ENCODE measurements around the gene PLK1.
A peak's percentile ranks its signal among the peaks of the same experiment; 100 is the strongest.
"Not testable (repeated sequence)": the region's sequence is repeated elsewhere in the genome, so short reads cannot be mapped to it uniquely, and the experiment has no call there.

The PLK1 gene

DNA sequence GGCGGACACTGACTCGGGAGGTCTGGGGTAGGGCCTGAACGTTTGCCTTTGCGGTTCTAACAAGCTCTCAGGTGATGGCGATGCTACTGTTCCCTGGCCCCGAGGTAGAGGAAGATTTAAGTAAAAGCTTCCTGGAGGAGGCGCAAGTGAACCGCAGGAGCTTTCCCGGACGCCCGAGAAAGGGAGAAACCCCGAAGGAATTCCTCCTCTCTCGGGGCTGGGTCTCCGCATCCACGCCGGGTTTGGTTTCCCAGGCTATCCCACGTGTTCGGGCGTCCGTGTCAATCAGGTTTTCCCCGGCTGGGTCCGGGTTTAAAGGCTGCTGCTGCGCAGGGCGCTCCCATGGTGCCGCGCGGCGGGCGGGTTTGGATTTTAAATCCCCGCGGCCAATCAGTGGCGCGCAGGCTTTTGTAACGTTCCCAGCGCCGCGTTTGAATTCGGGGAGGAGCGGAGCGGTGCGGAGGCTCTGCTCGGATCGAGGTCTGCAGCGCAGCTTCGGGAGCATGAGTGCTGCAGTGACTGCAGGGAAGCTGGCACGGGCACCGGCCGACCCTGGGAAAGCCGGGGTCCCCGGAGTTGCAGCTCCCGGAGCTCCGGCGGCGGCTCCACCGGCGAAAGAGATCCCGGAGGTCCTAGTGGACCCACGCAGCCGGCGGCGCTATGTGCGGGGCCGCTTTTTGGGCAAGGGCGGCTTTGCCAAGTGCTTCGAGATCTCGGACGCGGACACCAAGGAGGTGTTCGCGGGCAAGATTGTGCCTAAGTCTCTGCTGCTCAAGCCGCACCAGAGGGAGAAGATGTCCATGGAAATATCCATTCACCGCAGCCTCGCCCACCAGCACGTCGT is at the start of gene PLK1:
Gene PLK1, plus strand, starts transcription at position 460 of the 844 bp plus-strand sequence. Its CDS starts 44 bp downstream, at position 504.
- TF ChIP-seq ZFX (IDR thresholded peaks at IDR 0.05; ENCODE audit: borderline replicate concordance): no peak
- TF ChIP-seq, protein P1, sequence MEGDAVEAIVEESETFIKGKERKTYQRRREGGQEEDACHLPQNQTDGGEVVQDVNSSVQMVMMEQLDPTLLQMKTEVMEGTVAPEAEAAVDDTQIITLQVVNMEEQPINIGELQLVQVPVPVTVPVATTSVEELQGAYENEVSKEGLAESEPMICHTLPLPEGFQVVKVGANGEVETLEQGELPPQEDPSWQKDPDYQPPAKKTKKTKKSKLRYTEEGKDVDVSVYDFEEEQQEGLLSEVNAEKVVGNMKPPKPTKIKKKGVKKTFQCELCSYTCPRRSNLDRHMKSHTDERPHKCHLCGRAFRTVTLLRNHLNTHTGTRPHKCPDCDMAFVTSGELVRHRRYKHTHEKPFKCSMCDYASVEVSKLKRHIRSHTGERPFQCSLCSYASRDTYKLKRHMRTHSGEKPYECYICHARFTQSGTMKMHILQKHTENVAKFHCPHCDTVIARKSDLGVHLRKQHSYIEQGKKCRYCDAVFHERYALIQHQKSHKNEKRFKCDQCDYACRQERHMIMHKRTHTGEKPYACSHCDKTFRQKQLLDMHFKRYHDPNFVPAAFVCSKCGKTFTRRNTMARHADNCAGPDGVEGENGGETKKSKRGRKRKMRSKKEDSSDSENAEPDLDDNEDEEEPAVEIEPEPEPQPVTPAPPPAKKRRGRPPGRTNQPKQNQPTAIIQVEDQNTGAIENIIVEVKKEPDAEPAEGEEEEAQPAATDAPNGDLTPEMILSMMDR (IDR thresholded peaks at IDR 0.05): peak; percentile 49
- H3K27ac ChIP-seq: peak within 1 kb of the TSS; percentile 74

DNA sequence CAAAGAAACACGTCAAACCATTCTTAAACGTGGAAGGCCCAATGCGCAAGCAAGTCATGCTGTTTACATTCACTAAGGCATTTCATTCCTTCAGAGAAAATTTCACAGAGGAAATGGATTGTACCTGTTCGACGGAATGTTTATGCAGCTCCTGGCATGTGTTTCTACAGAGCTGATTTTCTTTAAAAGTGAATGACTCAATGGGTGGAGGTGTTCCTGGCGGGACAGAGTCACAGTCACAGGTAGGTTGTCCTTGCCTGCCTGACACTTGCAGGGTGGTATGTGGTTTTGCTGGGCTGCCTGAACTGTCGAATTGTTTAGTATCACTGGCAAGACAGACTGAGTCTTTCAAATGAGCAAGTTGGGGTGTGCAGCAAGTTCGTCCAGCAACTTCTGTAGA is 49.2 kb upstream of the PLK1 start:
- H3K27ac ChIP-seq: no peak overlapping the region
- no peak for TF ChIP-seq ZFX (IDR thresholded peaks at IDR 0.05; ENCODE audit: borderline replicate concordance)
- TF ChIP-seq, protein P1 (IDR thresholded peaks at IDR 0.05): no peak

DNA sequence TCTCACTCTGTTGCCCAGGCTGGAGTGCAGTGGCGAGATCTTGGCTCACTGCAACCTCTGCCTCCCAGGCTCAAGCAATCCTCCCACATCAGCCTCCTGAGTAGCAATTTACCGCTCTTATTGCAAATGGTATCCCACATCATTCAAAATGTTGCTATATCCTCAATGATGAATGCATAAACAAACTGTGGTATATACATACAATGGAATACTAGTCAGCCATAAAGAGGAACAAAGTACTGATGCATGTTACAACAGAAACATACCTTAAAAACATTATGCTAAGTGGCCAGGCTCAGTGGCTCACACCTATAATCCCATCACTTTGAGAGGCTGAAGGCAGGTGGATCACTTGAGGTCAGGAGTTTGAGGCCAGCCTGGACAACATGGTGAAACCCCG is 46.8 kb upstream of the PLK1 start:
- H3K27ac ChIP-seq: not testable (repeated sequence)

DNA sequence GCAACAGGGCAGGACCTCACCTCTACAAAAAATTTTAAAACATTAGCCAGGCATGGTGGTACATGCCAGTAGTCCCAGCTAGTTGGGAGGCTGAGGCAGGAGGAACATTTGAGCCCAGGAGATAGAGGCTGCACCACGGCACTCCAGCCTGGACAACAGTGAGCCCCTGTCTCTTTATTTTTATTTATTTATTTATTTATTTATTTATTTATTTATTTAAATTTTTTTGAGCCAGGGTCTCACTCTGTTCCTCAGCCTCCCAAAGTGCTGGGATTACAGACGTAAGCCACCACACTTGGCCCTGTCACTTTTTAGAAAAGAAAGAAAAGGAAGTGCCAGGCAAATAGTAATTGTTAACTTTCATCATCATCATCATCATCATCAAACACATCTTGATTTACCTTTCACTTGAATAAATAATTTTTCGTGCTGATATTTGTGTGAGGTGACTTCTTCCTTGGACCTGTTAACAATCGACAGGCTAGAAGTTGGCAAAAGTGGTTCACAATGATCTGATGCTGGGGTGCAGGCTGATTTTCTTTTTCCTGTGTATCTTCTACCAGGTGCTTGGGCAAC is 44.1 kb upstream of the PLK1 start:
- H3K27ac ChIP-seq: no peak overlapping the region

DNA sequence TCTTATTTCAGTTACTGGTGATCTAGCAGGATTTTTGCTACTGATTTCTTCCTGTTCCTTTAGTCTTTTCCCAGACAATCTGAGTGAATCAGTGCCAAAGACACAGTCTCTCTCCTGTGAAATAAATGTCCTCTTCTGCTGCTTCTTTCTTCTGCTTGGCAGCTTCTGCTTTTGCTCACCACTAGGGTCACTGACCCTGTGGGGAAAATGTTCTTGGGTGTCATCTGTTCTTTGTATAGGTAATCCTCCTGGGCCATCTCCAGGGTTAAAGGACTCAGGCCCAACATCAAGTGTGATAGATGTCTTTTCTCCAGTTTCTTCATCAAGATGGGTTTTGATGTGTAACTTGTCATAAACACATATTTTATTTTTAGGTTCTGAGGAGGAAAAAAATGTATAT is 42.7 kb upstream of the PLK1 start:
- H3K27ac ChIP-seq: no peak overlapping the region
- TF ChIP-seq ZFX (IDR thresholded peaks at IDR 0.05; ENCODE audit: borderline replicate concordance): no peak
- TF ChIP-seq, protein P1 (IDR thresholded peaks at IDR 0.05): no peak

More for the DNA sequence above, 44.1 kb upstream of the PLK1 start:
- TF ChIP-seq ZFX (IDR thresholded peaks at IDR 0.05; ENCODE audit: borderline replicate concordance): no peak
- TF ChIP-seq, protein P1 (IDR thresholded peaks at IDR 0.05): no peak

DNA sequence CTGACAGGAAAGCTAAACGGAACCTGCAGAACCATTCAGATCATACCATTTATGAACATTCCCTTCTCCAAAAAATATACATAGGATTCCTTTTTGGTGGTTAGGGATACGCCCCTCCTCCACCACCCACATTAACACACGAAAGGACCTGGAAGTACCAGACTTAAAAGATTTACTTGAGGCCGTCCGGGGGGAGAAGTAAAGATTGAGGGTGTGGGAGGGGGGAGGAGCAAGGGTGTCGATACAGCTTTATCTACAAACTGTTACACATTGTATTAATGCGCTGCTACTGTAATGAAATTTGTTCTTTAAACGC is 38.1 kb upstream of the PLK1 start:
- H3K27ac ChIP-seq: peak overlapping the region; percentile 73
- TF ChIP-seq ZFX (IDR thresholded peaks at IDR 0.05; ENCODE audit: borderline replicate concordance): no peak
- TF ChIP-seq, protein P1 (IDR thresholded peaks at IDR 0.05): no peak

DNA sequence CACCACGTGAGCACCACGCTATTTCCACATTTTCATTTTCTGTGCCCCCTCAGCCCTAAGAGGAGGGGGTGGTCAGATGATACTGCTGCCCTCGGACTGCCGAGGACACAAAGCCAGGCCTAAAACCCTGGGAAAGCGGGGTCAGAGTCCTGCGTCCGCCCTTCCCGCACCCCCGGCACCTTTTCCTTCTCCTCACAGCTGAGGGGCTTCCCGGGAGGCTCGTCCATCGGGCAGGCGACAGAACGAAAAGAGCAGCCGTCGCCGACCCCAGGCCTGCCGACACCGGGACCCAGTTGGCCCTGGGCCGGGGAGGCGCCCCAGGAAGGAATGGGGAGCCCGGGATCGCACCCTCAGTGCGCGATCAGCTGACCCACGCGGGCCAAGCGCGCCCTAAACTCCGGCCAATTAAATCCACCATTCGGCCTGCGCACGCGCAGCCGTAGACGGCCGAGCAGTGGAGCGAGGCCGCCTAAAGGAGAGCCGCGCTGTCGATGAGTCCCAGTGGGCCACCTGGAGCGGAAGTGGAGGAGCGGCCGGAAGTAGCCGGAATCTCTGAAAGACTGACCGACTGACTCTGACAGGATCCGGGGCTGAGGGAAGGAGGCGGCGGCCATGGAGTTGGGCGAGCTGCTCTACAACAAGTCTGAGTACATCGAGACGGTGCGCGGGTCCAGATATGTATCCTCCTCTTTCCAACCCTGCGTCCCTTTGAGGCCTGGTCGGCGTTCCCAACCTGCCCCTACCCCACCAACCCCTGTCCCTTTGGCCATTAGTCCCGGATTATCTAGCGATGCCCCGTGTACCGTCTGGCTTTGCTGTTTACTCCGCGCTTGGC is 37.5 kb upstream of the PLK1 start, which contains the start of the genes DCTN5 and PALB2:
Gene DCTN5, plus strand, starts transcription at position 536 of the 835 bp plus-strand sequence. Its CDS starts 77 bp downstream, at position 613.
Gene PALB2, minus strand, starts transcription at position 380 of the 835 bp plus-strand sequence. Its CDS starts 153 bp downstream, at position 227.
- peak within 1 kb of the TSS; percentile 73 for H3K27ac ChIP-seq
- no peak for TF ChIP-seq ZFX (IDR thresholded peaks at IDR 0.05; ENCODE audit: borderline replicate concordance)
- TF ChIP-seq, protein P1 (IDR thresholded peaks at IDR 0.05): no peak
